ENCODE data around the gene MAP4K4.

Gene MAP4K4

DNA sequence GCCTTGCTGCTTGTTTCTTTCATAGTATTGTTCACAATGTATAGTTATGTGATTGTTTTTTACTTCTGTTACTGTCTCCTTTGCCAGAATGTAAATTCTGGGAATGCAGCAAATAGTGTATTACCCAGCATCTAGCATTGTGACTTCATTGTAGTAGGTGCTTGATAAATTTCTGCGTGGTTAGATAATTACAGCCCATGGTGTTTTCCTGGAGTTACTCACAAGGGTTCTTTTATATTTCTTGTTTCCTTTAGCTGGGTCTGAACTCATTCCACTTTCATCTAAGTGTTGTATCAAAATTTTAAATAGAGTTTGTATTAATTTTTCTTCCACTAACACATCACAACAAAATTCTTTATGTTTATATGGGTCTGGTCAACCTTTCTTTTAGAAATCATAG, 132.6 kb downstream of the MAP4K4 start:
- no peak overlapping the region for H3K4me3 ChIP-seq (ENCODE audit: low read depth, low read length)
- TF ChIP-seq, protein P1, sequence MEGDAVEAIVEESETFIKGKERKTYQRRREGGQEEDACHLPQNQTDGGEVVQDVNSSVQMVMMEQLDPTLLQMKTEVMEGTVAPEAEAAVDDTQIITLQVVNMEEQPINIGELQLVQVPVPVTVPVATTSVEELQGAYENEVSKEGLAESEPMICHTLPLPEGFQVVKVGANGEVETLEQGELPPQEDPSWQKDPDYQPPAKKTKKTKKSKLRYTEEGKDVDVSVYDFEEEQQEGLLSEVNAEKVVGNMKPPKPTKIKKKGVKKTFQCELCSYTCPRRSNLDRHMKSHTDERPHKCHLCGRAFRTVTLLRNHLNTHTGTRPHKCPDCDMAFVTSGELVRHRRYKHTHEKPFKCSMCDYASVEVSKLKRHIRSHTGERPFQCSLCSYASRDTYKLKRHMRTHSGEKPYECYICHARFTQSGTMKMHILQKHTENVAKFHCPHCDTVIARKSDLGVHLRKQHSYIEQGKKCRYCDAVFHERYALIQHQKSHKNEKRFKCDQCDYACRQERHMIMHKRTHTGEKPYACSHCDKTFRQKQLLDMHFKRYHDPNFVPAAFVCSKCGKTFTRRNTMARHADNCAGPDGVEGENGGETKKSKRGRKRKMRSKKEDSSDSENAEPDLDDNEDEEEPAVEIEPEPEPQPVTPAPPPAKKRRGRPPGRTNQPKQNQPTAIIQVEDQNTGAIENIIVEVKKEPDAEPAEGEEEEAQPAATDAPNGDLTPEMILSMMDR (IDR thresholded peaks at IDR 0.05; ENCODE audit: low read depth, low read length) = no peak

DNA sequence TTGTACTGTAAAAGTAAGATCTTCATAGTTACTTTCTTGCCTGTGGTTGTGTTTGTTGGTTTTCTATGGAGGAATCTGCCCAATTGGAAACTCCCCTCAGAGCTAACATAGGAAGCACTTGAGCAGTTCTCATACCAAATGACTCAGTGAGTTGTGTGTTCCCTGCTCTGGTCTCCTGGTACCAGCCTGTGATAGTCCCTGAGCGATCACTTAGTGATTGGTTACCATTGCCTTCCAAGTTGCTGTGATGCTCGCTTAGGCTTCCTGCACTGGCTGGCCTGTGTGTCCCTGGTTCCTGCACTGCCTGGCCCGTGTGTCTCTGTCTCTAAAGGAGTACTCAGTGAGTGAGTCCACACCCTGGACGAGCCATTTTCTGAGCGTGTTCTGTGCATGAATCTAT, 133.0 kb downstream of the MAP4K4 start:
- TF ChIP-seq, protein P1 (IDR thresholded peaks at IDR 0.05; ENCODE audit: low read depth, low read length) = no peak
- H3K4me3 ChIP-seq (ENCODE audit: low read depth, low read length) = no peak overlapping the region

DNA sequence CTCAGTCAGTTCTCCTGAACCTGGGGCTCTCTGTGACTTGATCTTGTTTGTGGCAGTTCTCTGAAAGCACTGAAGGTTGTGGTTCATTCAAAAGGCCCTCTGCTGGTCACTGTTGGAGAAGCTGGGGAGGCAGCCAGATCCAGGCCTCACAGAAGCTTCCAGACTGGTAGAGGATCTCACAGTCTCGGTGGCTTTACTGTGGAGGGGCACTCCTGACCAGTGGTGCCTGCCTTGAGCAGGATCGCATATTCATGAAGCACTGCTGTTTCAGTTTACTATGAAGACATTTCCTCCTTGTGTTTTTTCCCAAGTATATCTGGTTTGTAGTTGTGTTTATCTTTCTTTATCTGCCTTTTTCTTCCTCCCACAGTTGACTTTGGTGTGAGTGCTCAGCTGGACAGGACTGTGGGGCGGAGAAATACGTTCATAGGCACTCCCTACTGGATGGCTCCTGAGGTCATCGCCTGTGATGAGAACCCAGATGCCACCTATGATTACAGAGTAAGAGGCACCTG, 133.9 kb downstream of the MAP4K4 start:
- TF ChIP-seq, protein P1 (IDR thresholded peaks at IDR 0.05; ENCODE audit: low read depth, low read length) = peak; percentile 58
- no peak overlapping the region for H3K4me3 ChIP-seq (ENCODE audit: low read depth, low read length)

DNA sequence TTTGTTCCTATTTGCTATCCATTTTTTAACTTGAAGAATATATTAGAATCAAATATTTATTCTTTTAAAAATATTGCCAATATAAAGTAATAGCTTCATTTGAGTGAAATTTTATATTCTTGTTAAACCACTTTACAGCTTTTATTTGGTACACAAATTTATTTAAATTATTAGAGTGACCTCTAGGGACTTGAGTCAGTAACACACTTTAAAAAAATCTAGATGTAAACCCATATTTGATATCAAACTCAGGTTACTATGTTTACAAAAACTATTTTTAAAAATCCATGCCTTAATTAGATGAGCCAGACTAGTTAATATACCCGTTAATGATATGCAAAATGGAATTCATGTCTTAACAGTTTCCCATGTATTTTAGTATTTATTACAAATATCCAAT, 134.6 kb downstream of the MAP4K4 start:
- TF ChIP-seq, protein P1 (IDR thresholded peaks at IDR 0.05; ENCODE audit: low read depth, low read length) = no peak

DNA sequence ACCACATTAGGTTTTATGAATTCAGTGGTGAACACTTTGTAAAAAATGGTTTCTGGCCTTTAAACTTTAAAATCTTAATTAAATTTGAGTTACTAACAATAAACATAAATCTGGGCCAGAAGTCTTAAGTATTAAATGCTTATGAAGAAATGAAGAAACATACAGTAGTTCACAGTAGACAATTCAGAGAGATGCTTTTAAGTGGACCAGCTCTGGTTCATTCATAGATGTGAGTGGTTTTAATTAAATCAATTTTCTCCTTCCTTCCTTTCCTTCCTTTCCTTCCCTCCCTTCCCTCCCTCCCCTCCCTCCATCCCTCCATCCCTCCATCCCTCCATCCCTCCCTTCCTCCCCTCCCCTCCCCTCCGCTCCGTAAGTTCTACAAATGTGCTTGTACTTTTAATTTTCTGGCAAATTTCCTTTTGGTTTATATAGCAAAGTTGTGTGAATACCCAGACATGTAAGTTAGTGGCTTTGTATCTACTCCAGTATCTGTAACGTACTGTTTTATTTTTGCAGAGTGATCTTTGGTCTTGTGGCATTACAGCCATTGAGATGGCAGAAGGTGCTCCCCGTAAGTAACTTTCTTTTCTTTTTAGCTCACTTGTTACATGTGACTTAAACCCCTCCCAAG, 136.5 kb downstream of the MAP4K4 start:
- TF ChIP-seq, protein P1 (IDR thresholded peaks at IDR 0.05; ENCODE audit: low read depth, low read length) = no peak
- no peak overlapping the region for H3K4me3 ChIP-seq (ENCODE audit: low read depth, low read length)

More for the DNA sequence above, 134.6 kb downstream of the MAP4K4 start:
- H3K4me3 ChIP-seq (ENCODE audit: low read depth, low read length) = no peak overlapping the region

DNA sequence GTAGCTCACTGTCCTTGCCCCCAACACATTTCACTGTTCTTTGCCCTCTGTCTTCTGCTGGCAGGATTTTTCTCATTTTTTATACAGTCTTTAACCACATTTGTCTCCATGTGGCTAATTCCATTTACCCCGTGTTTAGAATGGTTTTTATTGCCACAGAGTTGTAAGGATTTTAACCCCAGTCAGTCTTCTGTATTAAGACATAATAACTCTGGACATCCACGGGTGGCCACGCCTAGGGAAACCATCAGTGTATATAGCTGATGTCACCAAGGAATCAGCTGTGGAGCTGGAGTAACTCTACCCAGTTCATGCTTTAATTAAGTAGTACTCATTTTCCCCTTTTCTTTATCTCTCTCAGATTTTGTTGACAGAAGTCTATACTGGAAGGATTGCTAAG, 139.8 kb downstream of the MAP4K4 start:
- no peak overlapping the region for H3K4me3 ChIP-seq (ENCODE audit: low read depth, low read length)
- TF ChIP-seq, protein P1 (IDR thresholded peaks at IDR 0.05; ENCODE audit: low read depth, low read length) = no peak

DNA sequence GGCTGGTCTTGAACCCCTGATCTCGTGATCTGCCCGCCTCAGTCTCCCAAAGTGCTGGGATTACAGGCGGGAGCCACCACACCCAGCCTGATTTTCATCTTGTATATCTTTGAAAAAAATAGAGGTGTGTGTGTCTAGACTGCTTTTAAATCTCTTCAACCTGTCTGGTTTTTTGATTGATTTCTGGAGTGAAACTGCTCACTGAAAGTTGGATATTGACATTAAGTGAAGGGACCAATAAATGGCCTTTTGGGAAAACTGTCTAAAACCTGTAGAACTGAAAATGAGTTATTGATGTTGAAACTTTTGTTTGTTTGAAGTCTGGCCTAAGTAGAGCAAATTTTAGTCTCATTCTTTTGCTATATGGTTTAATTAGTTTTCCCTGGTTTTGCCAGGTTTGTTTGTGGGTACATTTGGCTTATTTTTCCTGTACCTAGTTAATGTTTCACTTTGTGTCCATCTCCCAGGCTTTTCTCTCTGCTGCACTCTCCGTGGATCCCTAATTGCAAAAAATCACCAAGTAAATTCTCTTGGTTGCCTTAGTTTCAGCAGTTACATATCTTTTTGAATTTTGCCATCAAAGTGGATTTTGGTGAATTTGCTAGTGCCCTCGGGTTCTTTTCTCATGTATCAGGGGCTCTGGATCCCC, 144.3 kb downstream of the MAP4K4 start:
- TF ChIP-seq, protein P1 (IDR thresholded peaks at IDR 0.05; ENCODE audit: low read depth, low read length) = no peak
- H3K4me3 ChIP-seq (ENCODE audit: low read depth, low read length) = no peak overlapping the region
